ENCODE data around the gene KRT23. TPM values are rescaled to one million over a fixed set of nuclear protein-coding genes. Genes with fewer than 3 reads are reported as not detected.

The KRT23 gene
- total and polyA plus RNA-seq, 2 experiments from 2014 or later: not detected

- Histone ChIP-seq H2AFZ (peak overlapping the region; percentile 38; the same call in 1 of the 2 replicates), H3K4me2 (no peak overlapping the region), H3F3A (replicated peaks; ENCODE audit: low read depth) (no peaks in the 10 kb centered on the region), H3K4me3 (no peak overlapping the region), H3K27me3 (ENCODE audit: insufficient read depth) (no peaks in the 10 kb centered on the region), H3K4me1 (ENCODE audit: insufficient read depth) (no peaks in the 10 kb centered on the region), H3K27ac (ENCODE audit: low read depth) (no peak overlapping the region), H3K36me3 (ENCODE audit: insufficient read depth) (no peaks in the 10 kb centered on the region), H3K79me2 (replicated peaks; ENCODE audit: insufficient read depth) (no peaks in the 10 kb centered on the region), H3K9me2 (ENCODE audit: insufficient read depth) (no peaks in the 10 kb centered on the region; the same call in 1 of the 2 replicates), H4K20me1 (replicated peaks; ENCODE audit: insufficient read depth) (no peaks in the 10 kb centered on the region)
- Mint-ChIP-seq H3K4me3 (no peak overlapping the region), H3K36me3 (ENCODE audit: low read depth) (no peaks in the 10 kb centered on the region), H3K27me3 (ENCODE audit: insufficient read depth, low read depth, poor library complexity) (peaks cover 7% of the 10 kb centered on the region), H3K4me1 (peaks cover 9% of the 10 kb centered on the region), H3K27ac (no peak overlapping the region), H3K9me3 (no peaks in the 10 kb centered on the region)
- DNase-seq (ENCODE audit: low spot score): no peak
- ATAC-seq: no peak
- TF ChIP-seq POLR2AphosphoS5 (IDR thresholded peaks at IDR 0.05; ENCODE audit: low read depth) (no peak), EZH2 (IDR thresholded peaks at IDR 0.05; ENCODE audit: low read depth, unreplicated experiment) (no peak), STAT1 (IDR thresholded peaks at IDR 0.05; ENCODE audit: unreplicated experiment) (no peak), CREB1 (CRISPR knock-in tag; IDR thresholded peaks at IDR 0.05; ENCODE audit: low read depth) (no peak), NANOG (IDR thresholded peaks at IDR 0.05; ENCODE audit: borderline replicate concordance) (no peak), JUNB (IDR thresholded peaks at IDR 0.05; ENCODE audit: unreplicated experiment) (no peak), EZH2phosphoT487 (IDR thresholded peaks at IDR 0.05; ENCODE audit: unreplicated experiment) (no peak)
- TF ChIP-seq, protein P1, sequence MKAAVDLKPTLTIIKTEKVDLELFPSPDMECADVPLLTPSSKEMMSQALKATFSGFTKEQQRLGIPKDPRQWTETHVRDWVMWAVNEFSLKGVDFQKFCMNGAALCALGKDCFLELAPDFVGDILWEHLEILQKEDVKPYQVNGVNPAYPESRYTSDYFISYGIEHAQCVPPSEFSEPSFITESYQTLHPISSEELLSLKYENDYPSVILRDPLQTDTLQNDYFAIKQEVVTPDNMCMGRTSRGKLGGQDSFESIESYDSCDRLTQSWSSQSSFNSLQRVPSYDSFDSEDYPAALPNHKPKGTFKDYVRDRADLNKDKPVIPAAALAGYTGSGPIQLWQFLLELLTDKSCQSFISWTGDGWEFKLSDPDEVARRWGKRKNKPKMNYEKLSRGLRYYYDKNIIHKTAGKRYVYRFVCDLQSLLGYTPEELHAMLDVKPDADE (IDR thresholded peaks at IDR 0.05): no peak
- TF ChIP-seq, protein P2, sequence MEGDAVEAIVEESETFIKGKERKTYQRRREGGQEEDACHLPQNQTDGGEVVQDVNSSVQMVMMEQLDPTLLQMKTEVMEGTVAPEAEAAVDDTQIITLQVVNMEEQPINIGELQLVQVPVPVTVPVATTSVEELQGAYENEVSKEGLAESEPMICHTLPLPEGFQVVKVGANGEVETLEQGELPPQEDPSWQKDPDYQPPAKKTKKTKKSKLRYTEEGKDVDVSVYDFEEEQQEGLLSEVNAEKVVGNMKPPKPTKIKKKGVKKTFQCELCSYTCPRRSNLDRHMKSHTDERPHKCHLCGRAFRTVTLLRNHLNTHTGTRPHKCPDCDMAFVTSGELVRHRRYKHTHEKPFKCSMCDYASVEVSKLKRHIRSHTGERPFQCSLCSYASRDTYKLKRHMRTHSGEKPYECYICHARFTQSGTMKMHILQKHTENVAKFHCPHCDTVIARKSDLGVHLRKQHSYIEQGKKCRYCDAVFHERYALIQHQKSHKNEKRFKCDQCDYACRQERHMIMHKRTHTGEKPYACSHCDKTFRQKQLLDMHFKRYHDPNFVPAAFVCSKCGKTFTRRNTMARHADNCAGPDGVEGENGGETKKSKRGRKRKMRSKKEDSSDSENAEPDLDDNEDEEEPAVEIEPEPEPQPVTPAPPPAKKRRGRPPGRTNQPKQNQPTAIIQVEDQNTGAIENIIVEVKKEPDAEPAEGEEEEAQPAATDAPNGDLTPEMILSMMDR (conservative IDR thresholded peaks at IDR 0.05; ENCODE audit: low read depth in 2 of 2): no peak
- TF ChIP-seq, protein P3, sequence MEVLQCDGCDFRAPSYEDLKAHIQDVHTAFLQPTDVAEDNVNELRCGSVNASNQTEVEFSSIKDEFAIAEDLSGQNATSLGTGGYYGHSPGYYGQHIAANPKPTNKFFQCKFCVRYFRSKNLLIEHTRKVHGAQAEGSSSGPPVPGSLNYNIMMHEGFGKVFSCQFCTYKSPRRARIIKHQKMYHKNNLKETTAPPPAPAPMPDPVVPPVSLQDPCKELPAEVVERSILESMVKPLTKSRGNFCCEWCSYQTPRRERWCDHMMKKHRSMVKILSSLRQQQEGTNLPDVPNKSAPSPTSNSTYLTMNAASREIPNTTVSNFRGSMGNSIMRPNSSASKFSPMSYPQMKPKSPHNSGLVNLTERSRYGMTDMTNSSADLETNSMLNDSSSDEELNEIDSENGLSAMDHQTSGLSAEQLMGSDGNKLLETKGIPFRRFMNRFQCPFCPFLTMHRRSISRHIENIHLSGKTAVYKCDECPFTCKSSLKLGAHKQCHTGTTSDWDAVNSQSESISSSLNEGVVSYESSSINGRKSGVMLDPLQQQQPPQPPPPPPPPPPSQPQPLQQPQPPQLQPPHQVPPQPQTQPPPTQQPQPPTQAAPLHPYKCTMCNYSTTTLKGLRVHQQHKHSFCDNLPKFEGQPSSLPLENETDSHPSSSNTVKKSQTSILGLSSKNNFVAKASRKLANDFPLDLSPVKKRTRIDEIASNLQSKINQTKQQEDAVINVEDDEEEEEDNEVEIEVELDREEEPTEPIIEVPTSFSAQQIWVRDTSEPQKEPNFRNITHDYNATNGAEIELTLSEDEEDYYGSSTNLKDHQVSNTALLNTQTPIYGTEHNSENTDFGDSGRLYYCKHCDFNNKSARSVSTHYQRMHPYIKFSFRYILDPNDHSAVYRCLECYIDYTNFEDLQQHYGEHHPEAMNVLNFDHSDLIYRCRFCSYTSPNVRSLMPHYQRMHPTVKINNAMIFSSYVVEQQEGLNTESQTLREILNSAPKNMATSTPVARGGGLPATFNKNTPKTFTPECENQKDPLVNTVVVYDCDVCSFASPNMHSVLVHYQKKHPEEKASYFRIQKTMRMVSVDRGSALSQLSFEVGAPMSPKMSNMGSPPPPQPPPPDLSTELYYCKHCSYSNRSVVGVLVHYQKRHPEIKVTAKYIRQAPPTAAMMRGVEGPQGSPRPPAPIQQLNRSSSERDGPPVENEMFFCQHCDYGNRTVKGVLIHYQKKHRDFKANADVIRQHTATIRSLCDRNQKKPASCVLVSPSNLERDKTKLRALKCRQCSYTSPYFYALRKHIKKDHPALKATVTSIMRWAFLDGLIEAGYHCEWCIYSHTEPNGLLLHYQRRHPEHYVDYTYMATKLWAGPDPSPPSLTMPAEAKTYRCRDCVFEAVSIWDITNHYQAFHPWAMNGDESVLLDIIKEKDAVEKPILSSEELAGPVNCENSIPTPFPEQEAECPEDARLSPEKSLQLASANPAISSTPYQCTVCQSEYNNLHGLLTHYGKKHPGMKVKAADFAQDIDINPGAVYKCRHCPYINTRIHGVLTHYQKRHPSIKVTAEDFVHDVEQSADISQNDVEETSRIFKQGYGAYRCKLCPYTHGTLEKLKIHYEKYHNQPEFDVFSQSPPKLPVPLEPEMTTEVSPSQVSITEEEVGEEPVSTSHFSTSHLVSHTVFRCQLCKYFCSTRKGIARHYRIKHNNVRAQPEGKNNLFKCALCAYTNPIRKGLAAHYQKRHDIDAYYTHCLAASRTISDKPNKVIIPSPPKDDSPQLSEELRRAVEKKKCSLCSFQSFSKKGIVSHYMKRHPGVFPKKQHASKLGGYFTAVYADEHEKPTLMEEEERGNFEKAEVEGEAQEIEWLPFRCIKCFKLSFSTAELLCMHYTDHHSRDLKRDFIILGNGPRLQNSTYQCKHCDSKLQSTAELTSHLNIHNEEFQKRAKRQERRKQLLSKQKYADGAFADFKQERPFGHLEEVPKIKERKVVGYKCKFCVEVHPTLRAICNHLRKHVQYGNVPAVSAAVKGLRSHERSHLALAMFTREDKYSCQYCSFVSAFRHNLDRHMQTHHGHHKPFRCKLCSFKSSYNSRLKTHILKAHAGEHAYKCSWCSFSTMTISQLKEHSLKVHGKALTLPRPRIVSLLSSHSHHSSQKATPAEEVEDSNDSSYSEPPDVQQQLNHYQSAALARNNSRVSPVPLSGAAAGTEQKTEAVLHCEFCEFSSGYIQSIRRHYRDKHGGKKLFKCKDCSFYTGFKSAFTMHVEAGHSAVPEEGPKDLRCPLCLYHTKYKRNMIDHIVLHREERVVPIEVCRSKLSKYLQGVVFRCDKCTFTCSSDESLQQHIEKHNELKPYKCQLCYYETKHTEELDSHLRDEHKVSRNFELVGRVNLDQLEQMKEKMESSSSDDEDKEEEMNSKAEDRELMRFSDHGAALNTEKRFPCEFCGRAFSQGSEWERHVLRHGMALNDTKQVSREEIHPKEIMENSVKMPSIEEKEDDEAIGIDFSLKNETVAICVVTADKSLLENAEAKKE (CRISPR knock-in tag; IDR thresholded peaks at IDR 0.05): no peak
Observed at GRCh38 chr17:40932608-40933007, 4.8 kb downstream of the KRT23 start.

Measured in GM23338 (cell line).